DMS114 treated with DMSO at 0.1 percent for 48 hours (cell line): Measurements from ENCODE around the gene DICER1.
"Not testable (repeated sequence)": the region's sequence is repeated elsewhere in the genome, so short reads cannot be mapped to it uniquely, and the experiment has no call there.

ENCODE experiments used
- DNase-seq: peaks from one replicate; lab custom pipeline; 2025; ENCODE audit not compliant: unreplicated experiment; lab: John Stamatoyannopoulos, UW

DICER1 gene, protein sequence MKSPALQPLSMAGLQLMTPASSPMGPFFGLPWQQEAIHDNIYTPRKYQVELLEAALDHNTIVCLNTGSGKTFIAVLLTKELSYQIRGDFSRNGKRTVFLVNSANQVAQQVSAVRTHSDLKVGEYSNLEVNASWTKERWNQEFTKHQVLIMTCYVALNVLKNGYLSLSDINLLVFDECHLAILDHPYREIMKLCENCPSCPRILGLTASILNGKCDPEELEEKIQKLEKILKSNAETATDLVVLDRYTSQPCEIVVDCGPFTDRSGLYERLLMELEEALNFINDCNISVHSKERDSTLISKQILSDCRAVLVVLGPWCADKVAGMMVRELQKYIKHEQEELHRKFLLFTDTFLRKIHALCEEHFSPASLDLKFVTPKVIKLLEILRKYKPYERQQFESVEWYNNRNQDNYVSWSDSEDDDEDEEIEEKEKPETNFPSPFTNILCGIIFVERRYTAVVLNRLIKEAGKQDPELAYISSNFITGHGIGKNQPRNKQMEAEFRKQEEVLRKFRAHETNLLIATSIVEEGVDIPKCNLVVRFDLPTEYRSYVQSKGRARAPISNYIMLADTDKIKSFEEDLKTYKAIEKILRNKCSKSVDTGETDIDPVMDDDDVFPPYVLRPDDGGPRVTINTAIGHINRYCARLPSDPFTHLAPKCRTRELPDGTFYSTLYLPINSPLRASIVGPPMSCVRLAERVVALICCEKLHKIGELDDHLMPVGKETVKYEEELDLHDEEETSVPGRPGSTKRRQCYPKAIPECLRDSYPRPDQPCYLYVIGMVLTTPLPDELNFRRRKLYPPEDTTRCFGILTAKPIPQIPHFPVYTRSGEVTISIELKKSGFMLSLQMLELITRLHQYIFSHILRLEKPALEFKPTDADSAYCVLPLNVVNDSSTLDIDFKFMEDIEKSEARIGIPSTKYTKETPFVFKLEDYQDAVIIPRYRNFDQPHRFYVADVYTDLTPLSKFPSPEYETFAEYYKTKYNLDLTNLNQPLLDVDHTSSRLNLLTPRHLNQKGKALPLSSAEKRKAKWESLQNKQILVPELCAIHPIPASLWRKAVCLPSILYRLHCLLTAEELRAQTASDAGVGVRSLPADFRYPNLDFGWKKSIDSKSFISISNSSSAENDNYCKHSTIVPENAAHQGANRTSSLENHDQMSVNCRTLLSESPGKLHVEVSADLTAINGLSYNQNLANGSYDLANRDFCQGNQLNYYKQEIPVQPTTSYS (N-terminal part only)

DNA sequence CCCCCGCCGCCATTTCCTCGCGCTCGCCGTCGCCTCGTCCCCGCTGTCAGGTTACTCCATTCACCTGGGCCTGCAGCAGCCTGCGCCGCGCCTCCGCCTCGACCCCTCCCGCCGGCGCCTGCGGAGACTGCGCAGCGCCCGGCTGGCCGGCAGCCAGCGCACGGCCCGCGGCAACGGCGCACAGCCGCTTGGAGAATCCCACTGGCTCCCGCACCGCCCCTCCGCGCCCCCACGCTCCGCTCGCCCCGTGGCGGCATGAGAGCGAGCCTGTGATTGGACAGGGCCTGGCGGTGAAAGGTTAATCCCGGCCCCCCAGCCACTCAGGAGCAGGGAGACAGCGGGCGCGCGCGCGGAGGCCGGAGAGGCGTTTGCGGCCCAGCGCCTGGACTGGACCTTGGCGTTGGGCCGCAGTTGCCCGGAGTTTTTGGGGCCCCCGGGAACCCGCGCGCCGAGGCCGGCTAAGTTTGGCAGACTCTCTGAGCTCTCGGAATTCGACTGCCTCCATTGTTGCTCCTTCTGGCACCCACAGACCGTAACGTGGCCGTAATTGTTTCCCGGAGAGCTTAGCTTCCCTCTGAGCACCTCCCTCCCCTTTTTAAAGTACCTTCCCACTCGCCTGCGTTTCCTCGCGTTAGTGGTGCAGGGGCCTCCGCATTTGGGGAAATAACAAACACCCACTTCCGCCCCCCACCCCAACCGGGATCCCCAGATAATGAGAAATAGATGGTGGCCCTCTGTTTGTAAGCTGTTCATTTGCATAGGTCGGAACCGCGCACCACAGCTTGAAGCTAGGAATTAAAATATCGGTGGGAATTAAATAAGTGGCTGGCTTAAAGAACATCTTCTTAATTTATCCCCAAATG, at the start of gene DICER1:
Gene DICER1, minus strand, starts transcription at position 203 of the 863 bp plus-strand sequence. CDS start 24,071 bp downstream, outside the sequence.
- DNase-seq, result peak; percentile 75

GRCh38 chr14:95206534-95206933, 49.2 kb upstream of the DICER1 start:
- DNase-seq, result no peak

GRCh38 chr14:95204705-95205104, 47.4 kb upstream of the DICER1 start:
- no peak for DNase-seq

DNA sequence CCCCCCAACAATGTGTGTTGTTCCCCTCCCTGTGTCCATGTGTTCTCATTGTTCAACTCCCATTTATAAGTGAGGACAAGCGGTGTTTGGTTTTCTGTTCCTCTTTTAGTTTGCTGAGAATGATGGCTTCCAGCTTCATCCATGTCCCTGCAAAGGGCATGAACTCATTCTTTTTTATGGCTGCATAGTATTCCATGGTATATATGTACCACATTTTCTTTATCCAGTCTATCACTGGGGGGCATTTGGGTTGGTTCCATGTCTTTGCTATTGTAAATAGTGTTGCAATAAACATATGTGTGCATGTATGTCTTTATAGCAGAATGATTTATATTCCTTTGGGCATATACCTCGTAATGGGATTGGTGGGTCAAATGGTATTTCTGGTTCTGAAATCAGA, 44.4 kb upstream of the DICER1 start:
- not testable (repeated sequence) for DNase-seq

- DNase-seq, result no peak
These were observed 43.1 kb upstream of the DICER1 start for GRCh38 chr14:95200404-95200803.

DNA sequence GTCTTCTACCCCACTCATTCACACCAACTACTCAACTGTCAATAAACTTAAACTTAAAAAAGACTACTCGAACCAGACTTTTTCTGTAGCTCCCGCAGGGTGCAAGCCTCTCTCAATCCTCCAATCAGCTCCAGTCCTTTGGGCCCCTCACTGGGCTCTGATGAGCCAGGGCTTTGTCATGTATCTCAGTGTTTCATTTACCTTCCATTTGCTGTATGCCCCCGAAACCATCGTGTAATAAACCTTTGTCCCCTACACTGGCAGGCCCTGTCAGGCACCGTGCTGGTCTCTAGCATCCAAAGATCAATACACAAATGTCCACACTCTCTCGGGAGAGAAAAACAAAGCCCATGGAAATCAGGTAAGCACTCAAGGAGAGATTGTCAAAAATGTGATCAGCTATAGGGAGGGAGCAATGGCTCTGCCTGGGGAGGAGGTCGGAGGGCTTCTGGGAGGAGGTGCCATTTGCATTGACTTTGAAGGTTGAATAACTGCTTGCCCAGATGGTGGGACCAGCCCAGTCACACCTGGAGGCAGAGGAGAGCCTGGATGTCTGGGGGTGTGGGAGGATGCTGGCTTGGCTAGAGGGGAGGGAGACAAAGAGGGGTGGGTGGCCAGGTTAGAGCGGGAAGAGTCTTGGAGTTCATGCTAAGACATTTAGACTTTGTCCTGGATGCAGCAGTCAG, 42.1 kb upstream of the DICER1 start:
- no peak for DNase-seq

DNA sequence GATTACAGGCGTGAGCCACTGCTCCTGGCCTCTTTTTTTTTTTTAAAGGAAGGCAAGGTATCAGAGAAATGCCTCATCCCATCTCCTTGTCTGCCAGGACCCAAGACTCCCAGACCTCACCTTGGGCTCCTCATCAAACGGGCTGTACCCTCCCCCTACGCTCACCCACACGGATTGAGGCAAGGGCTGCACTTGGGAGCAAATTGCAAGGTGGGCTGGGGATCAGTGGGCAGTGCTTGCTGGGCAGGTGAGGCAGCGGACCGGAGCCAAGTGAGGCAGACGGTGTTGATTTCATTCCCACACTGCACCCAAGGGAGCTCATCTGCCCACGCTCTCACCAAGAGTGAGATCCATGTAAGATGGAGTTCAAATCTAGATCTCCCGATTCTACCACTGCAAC, 41.0 kb upstream of the DICER1 start:
- DNase-seq, result no peak

DNA sequence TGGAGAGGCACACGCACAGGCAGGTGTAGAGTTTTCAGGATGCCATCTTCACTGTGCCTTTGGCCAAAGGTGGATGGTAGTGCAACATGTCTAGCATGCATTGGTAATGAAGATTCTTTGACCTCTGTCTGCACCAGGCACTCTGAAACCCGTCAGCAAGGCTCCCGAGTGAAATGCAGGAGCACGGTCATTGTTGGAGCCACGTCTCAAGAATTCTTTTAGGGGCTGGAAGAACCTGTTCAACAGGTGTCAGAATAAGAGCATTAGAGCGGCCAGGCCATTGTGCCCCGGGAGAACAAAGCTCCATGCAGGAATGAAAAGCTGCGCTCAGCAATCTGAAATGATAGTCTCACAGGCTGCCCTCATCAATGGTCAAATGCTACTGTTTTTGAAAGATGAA, 40.2 kb upstream of the DICER1 start:
- DNase-seq, result no peak

DNA sequence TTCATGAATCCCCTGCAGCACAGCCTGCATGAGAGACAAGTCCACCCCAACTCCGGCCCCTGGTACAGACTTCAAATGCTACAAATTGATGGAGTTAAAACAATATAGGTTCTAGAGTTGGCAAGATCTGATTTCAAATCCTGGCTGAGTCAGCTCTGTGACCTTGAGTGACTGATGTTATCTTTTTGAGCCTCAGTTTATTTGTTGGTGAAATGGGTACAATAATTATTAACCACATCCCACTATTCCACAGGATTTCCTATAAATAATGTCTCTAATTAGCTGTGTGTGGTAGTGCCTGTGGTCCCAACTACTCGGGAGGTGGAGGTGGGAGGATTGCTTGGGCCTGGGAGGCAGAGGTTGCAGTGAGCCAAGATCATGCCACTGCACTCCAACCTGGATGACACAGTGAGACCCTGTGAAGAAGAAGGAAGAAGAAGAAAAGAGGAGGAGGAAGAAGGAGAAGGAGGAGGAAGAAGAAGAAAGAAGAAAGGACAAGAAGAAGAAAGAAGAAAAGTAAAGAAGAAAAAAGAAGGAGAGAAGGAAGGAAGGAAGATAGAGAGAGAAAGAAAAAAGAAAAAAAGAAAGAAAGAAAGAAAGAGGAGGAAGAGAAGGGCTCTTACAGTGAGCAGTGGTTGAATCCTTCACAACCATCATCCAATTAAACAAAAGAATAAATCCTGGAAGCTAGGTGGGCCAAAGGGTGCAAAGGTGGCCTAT, 39.7 kb upstream of the DICER1 start:
- DNase-seq, result no peak

DNA sequence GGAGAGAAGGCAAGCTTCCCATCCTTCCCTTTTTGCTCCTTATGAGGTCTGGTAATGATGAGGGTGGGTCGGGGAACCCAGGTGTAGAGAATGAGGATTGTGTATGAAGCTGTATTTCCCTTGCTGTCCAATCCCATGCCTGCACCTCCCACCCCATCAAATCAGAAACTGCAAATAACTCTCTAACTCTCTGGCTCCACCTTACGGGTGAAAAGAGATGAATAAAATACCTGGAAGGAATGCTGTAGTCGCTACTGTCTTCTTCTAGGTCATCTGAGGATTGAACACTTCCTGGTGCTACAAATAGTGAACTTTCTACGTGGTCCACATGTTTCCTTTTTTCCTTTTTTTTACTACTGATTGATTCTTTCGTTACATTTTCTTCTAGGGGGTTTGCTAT, 38.9 kb upstream of the DICER1 start:
- no peak for DNase-seq

DNA sequence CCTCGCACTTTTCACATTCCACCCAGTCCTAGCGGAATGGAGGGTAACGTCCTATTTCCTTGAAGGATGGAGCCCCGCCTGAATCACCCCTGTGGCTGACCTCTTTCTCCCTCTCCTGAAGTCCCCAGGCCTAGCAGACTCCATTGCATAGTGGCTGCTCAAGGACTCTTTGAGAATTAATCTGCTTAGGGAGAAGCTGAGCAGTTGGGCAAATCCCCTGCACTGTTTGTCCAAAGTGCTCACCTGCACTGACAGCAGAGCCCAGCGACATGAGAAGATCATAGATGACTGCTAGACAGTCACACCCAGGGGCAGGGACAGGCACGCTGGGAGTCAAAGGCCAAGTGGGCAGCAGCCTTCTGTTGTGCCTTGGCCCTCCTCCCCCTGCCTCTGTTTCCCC, 37.7 kb upstream of the DICER1 start:
- DNase-seq, result no peak

DNA sequence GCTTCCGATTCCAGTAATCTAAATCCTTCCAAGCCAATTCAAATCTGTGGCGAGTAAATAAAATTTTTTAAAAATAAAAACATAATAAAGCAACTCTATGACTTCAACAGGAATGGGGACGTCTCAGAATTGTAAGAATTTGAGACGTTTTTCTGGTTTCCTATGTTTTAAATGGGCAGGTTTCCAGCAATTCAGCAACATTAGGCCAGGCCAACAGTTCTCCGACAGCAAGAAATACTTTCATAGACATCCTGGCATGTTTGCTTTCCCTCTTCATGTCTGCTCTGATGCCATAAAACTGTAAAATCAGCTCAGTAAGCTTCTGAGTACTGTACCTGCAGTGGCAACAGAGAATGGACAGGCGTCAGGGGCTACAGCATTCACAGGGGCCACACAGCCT, 35.8 kb upstream of the DICER1 start:
- no peak for DNase-seq

DNA sequence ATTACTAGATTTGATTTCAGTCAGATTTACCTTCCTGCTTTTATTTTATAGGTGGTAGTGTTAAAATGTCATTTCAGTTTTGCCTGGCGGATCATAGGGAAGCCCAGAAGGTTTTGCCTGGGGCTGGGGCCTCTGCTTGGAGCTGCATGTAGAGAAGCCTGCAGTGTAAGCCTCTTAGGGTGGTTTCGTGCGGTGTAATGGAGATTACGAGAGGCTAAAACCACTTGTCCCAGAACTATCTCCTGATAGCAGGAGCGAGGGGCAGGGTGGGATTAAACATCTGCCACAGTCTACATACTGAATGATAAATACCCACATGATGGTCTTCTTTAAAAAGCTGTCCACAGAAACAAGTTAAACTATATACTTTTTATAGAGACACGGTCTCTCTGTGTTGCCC, 35.0 kb upstream of the DICER1 start:
- DNase-seq, result no peak

- DNase-seq, result no peak
These were observed 34.3 kb upstream of the DICER1 start for GRCh38 chr14:95191445-95192199.

GRCh38 chr14:95190857-95191256, 33.5 kb upstream of the DICER1 start:
- no peak for DNase-seq

GRCh38 chr14:95190346-95190840, 33.1 kb upstream of the DICER1 start:
- DNase-seq, result no peak

- no peak for DNase-seq
These were observed 32.2 kb upstream of the DICER1 start for GRCh38 chr14:95189367-95190132.

DNA sequence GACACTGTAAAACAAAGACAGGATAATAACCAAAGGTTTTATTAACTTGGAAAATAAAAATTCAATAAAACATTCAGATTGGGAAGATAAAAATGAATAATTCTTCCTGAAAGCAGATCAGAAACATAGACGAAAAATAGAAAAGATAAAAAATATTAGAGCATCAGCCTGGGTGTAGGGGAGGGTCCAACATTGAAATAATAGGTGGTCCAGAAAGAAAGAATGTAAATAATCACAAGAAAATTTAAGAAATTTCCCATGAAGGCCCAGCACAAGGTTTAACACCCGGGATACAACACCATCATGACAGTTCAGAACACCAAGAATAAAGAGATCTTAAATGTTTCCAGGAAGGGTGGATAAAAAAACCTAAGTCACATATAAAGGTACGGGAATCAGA, 31.1 kb upstream of the DICER1 start:
- no peak for DNase-seq
